Tibial nerve (tissue), 3 donors: Measurements from ENCODE around the gene HES2.

Experiments
- CTCF ChIP-seq, 5 experiments: fragments of 200-600 bp in 3 of 5; fragments of 450-650 bp in 2 of 5; sonication (generic) in 3 of 5; IDR thresholded peaks; one replicate each; pipeline ENCODE4 v1.5.1; 2016 to 2019; ENCODE audit warnings: antibody characterized with exemption in 5 of 5, mild to moderate bottlenecking in 3 of 5, moderate library complexity in 2 of 5
- POLR2A ChIP-seq, 2 donors: fragments of 450-650 bp; IDR thresholded peaks; one replicate each; pipeline ENCODE4 v1.6.1; 2017; ENCODE audit warnings: antibody characterized with exemption in 2 of 2, mild to moderate bottlenecking in 2 of 2, moderate library complexity in 2 of 2

- TF ChIP-seq CTCF (IDR thresholded peaks at IDR 0.05) (no peak), POLR2A (IDR thresholded peaks at IDR 0.05) (no peak)
Measured at GRCh38 chr1:6417961-6418667, 1.6 kb downstream of the HES2 start.
